Left renal pelvis (tissue), 4 donors: ENCODE results near the gene GRIP2. TPM values are rescaled to one million over a fixed set of nuclear protein-coding genes. Genes with fewer than 3 reads are reported as not detected.

Source experiments
- DNase-seq, 4 donors: peaks; one replicate each; pipeline ENCODE4 v3.0.0-alpha.2; 2013; ENCODE audit warnings: low read depth in 4 of 4, low spot score in 3 of 4
- polyA plus RNA-seq, 4 donors: library from polyadenylated mRNA; unstranded; fragments of 120-200 nt; gene quantifications; one replicate each; pipeline ENCODE4 v1.2.1, GENCODE V29; 2013; ENCODE audit not compliant: insufficient read length in 4 of 4

GRIP2 gene
- polyA plus RNA-seq, 4 donors = 0.68 to 1.5 (median 1.4) TPM

- DNase-seq = peak in 1 of 4 donors; percentile 61
Measured at GRCh38 chr3:14440531-14441239, 99.5 kb downstream of the GRIP2 start.

GRCh38 chr3:14440168-14440518, 100.0 kb downstream of the GRIP2 start:
- no peak for DNase-seq

- DNase-seq = no peak
Measured at GRCh38 chr3:14439501-14440167, 100.5 kb downstream of the GRIP2 start.

Other genes starting within 250 kb of the GRIP2 start
- 10 to 100 TPM; 18.8 to 23.2 (median 21.0) TPM for gene SLC6A6, start 137.7 kb downstream of the GRIP2 start, polyA plus RNA-seq
- gene CCDC174, start 111.4 kb upstream of the GRIP2 start, polyA plus RNA-seq = 10 to 100 TPM; 25.8 to 36.3 (median 34.1) TPM
- gene C3orf20, start 134.8 kb upstream of the GRIP2 start, polyA plus RNA-seq = under 1 TPM; 0.10 to 0.52 (median 0.18) TPM